ENCODE data around the gene MAP3K14.

The MAP3K14 gene

GRCh38 chr17:45225051-45225700 is 91.6 kb downstream of the MAP3K14 start:
- H3K36me3 Mint-ChIP-seq (ENCODE audit: low read depth): no peaks in the 10 kb centered on the region
- no peak overlapping the region for H3K27ac Mint-ChIP-seq
- H3K4me1 Mint-ChIP-seq: peaks cover 27% of the 10 kb centered on the region
- H3K27me3 Mint-ChIP-seq (ENCODE audit: low read depth): peaks cover 66% of the 10 kb centered on the region
- H3K9me3 Mint-ChIP-seq: no peaks in the 10 kb centered on the region
- no peak for TF ChIP-seq CTCF (IDR thresholded peaks at IDR 0.05; ENCODE audit: unreplicated experiment in 3 of 3)
- no peak overlapping the region for H3K4me3 Mint-ChIP-seq

- Mint-ChIP-seq H3K4me3 (no peak overlapping the region), H3K4me1 (peaks cover 26% of the 10 kb centered on the region), H3K36me3 (ENCODE audit: low read depth) (no peaks in the 10 kb centered on the region), H3K9me3 (no peaks in the 10 kb centered on the region), H3K27me3 (ENCODE audit: low read depth) (peaks cover 71% of the 10 kb centered on the region), H3K27ac (no peak overlapping the region)
- no peak for TF ChIP-seq CTCF (IDR thresholded peaks at IDR 0.05; ENCODE audit: unreplicated experiment in 3 of 3)
These were observed 92.2 kb downstream of the MAP3K14 start for GRCh38 chr17:45224671-45225050.

- no peaks in the 10 kb centered on the region for H3K9me3 Mint-ChIP-seq
- no peak for TF ChIP-seq CTCF (IDR thresholded peaks at IDR 0.05; ENCODE audit: unreplicated experiment in 3 of 3)
- H3K4me1 Mint-ChIP-seq: peaks cover 27% of the 10 kb centered on the region
- H3K27ac Mint-ChIP-seq: peak overlapping the region in 1 of 3 experiments; percentile 69
- peaks cover 80% of the 10 kb centered on the region for H3K27me3 Mint-ChIP-seq (ENCODE audit: low read depth)
- H3K36me3 Mint-ChIP-seq (ENCODE audit: low read depth): no peaks in the 10 kb centered on the region
- peak overlapping the region in 2 of 3 experiments; percentile 61 to 67 for H3K4me3 Mint-ChIP-seq
These were observed 93.0 kb downstream of the MAP3K14 start for GRCh38 chr17:45223539-45224528.

- Mint-ChIP-seq H3K36me3 (ENCODE audit: low read depth) (no peaks in the 10 kb centered on the region), H3K9me3 (no peaks in the 10 kb centered on the region), H3K27ac (no peak overlapping the region), H3K4me1 (peaks cover 21% of the 10 kb centered on the region), H3K27me3 (ENCODE audit: low read depth) (peaks cover 79% of the 10 kb centered on the region), H3K4me3 (peak overlapping the region; percentile 75 to 83 (median 81))
- TF ChIP-seq CTCF (IDR thresholded peaks at IDR 0.05; ENCODE audit: unreplicated experiment in 3 of 3): no peak
These were observed 93.8 kb downstream of the MAP3K14 start for GRCh38 chr17:45222996-45223538.

GRCh38 chr17:45222289-45222995 is 94.4 kb downstream of the MAP3K14 start:
- peak overlapping the region; percentile 75 to 83 (median 81) for H3K4me3 Mint-ChIP-seq
- peaks cover 20% of the 10 kb centered on the region for H3K4me1 Mint-ChIP-seq
- TF ChIP-seq CTCF (IDR thresholded peaks at IDR 0.05; ENCODE audit: unreplicated experiment in 3 of 3): no peak
- H3K27me3 Mint-ChIP-seq (ENCODE audit: low read depth): peaks cover 72% of the 10 kb centered on the region
- H3K27ac Mint-ChIP-seq: no peak overlapping the region
- H3K36me3 Mint-ChIP-seq (ENCODE audit: low read depth): no peaks in the 10 kb centered on the region
- no peaks in the 10 kb centered on the region for H3K9me3 Mint-ChIP-seq

Measured in nephron (organoid).